Effector memory CD8-positive, alpha-beta T cell (primary cell): ENCODE results near the gene LRRC70.
"Not testable (repeated sequence)": the region's sequence is repeated elsewhere in the genome, so short reads cannot be mapped to it uniquely, and the experiment has no call there.

Experiments
- ATAC-seq: fragments of 150-1000 bp; cut with Tn5 transposase; replicated peaks from 2 replicates; pipeline ENCODE4 v1.10.0; 2021; ENCODE audit warnings: mild to moderate bottlenecking, moderate library complexity
- DNase-seq, 3 experiments: peaks; one replicate each; pipeline ENCODE4 v3.0.0; 2021
- H3K27ac Mint-ChIP-seq, 2 donors: one replicate each; pipeline ENCODE4 v1.8.0; 2022; ENCODE audit warnings: mild to moderate bottlenecking in 2 of 2, mixed read lengths in 2 of 2, moderate library complexity in 2 of 2
- H3K27me3 Mint-ChIP-seq, 2 donors: one replicate each; pipeline ENCODE4 v1.8.0; 2022; ENCODE audit warnings: mixed read lengths in 2 of 2
- H3K36me3 Mint-ChIP-seq: one replicate; pipeline ENCODE4 v1.8.0; 2022; ENCODE audit warnings: mild to moderate bottlenecking, moderate library complexity, mixed read lengths; ENCODE audit not compliant: insufficient read depth
- H3K4me1 Mint-ChIP-seq, 2 donors: one replicate each; pipeline ENCODE4 v1.8.0; 2022; ENCODE audit warnings: low read depth in 2 of 2, mixed read lengths in 2 of 2
- H3K4me3 Mint-ChIP-seq, 2 donors: one replicate each; pipeline ENCODE4 v1.8.0; 2022; ENCODE audit warnings: mild to moderate bottlenecking in 2 of 2, mixed read lengths in 2 of 2, moderate library complexity in 2 of 2
- H3K9me3 Mint-ChIP-seq, 2 donors: one replicate each; pipeline ENCODE4 v1.8.0; 2022; ENCODE audit warnings: mixed read lengths in 2 of 2

LRRC70 gene

GRCh38 chr5:62600560-62601252 lies 22.1 kb downstream of the LRRC70 start:
- H3K36me3 Mint-ChIP-seq, result peaks cover 7% of the 10 kb centered on the region
- H3K27me3 Mint-ChIP-seq, result no peaks in the 10 kb centered on the region
- H3K27ac Mint-ChIP-seq, result peak overlapping the region in 1 of 2 donors; percentile 38
- no peak for ATAC-seq
- no peaks in the 10 kb centered on the region for H3K9me3 Mint-ChIP-seq
- DNase-seq, result no peak
- peaks cover 3 to 9% of the 10 kb centered on the region in 2 donors for H3K4me1 Mint-ChIP-seq
- H3K4me3 Mint-ChIP-seq, result no peak overlapping the region

- DNase-seq, result no peak
- ATAC-seq, result no peak
- H3K27ac Mint-ChIP-seq, result no peak overlapping the region
- H3K36me3 Mint-ChIP-seq, result no peaks in the 10 kb centered on the region
- H3K9me3 Mint-ChIP-seq, result no peaks in the 10 kb centered on the region
- no peaks in the 10 kb centered on the region for H3K27me3 Mint-ChIP-seq
- H3K4me3 Mint-ChIP-seq, result no peak overlapping the region
- H3K4me1 Mint-ChIP-seq, result peaks cover 2 to 21% of the 10 kb centered on the region in 2 donors
These were observed 25.3 kb downstream of the LRRC70 start for GRCh38 chr5:62603934-62604333.

DNA sequence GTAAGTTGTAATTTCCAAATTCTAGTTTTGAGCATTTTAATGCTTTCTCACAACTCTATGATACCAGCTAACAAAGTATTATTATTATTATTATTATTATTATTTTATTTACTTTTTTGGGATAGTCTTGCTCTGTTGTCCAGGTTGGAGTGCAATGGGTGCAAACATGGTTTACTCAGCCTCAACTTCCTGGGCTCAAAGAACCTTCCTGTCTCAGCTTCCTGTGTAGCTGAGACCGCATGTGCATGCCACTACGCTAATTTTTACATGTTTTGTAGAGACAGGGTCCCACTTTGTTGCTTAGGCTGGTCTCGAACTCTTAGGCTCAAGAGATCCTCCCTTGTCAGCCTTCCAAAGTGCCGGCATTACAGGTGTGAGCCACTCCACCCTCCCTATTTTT lies 27.0 kb downstream of the LRRC70 start:
- ATAC-seq (no peak), DNase-seq (no peak)
- no peaks in the 10 kb centered on the region for H3K36me3 Mint-ChIP-seq
- H3K4me3 Mint-ChIP-seq, result no peak overlapping the region
- no peak overlapping the region for H3K27ac Mint-ChIP-seq
- no peaks in the 10 kb centered on the region for H3K9me3 Mint-ChIP-seq
- no peaks in the 10 kb centered on the region for H3K27me3 Mint-ChIP-seq
- H3K4me1 Mint-ChIP-seq, result peaks cover 2 to 22% of the 10 kb centered on the region in 2 donors

- DNase-seq, result no peak
- Mint-ChIP-seq H3K27me3 (no peaks in the 10 kb centered on the region), H3K4me3 (no peak overlapping the region), H3K4me1 (peaks cover 2 to 18% of the 10 kb centered on the region in 2 donors), H3K27ac (no peak overlapping the region), H3K9me3 (no peaks in the 10 kb centered on the region), H3K36me3 (no peaks in the 10 kb centered on the region)
- no peak for ATAC-seq
These were observed 28.3 kb downstream of the LRRC70 start for GRCh38 chr5:62606878-62607277.

GRCh38 chr5:62607615-62608014 lies 29.0 kb downstream of the LRRC70 start:
- Mint-ChIP-seq H3K27me3 (no peaks in the 10 kb centered on the region), H3K36me3 (no peaks in the 10 kb centered on the region), H3K27ac (no peak overlapping the region), H3K4me3 (no peak overlapping the region), H3K9me3 (no peaks in the 10 kb centered on the region), H3K4me1 (peaks cover 2 to 18% of the 10 kb centered on the region in 2 donors)
- DNase-seq (no peak), ATAC-seq (no peak)

DNA sequence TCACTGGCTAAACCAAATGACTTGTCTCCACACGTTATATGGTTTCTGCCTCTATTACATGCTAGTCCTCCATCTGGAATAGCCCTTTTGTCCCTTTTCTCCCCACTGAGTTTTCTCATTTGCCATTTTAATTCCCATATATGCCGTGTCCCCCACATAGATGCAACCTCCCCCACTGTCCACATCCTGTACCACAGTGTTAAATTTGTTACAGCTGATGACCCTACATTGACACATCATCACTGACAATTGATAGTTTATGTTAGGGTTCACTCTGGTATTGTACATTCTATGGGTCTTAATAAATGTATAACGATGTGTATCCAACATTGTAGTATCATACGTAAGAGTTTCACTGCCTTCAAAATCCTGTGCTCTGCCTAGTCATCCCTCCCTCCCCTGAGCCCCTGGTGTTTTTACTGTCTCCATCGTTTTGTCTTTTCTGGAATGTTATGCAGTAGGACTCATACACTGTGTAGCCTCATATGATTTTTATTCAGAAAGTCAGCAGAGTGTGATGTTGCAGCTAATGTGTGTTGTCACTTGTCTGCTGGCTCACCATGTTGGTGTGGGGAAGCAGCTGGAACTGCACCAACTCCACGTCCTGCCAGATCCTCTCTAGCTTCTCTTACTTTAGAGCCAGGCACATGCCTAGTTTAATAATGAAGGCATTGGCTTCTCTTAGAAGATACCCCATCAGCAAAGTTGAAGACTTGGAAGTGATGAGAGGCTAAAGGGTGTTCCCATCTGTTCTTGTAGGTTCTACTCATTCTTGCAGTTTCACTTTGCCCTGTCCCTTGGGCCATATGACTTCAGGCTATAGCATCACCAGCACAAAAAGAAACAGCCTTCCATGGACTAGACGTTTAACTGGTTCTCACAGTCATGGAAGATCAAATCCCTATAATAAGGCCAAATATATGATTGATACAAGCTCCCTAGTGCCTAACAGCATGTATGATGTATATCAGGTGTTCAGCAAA lies 30.2 kb downstream of the LRRC70 start:
- ATAC-seq (no peak), DNase-seq (no peak)
- Mint-ChIP-seq H3K27me3 (no peaks in the 10 kb centered on the region), H3K4me1 (peaks cover 2 to 18% of the 10 kb centered on the region in 2 donors), H3K4me3 (no peak overlapping the region), H3K36me3 (no peaks in the 10 kb centered on the region), H3K27ac (no peak overlapping the region), H3K9me3 (no peaks in the 10 kb centered on the region)

GRCh38 chr5:62614355-62614754 lies 35.7 kb downstream of the LRRC70 start:
- Mint-ChIP-seq H3K36me3 (no peaks in the 10 kb centered on the region), H3K27me3 (no peaks in the 10 kb centered on the region), H3K4me3 (no peak overlapping the region), H3K4me1 (no peaks in the 10 kb centered on the region), H3K9me3 (no peaks in the 10 kb centered on the region), H3K27ac (no peak overlapping the region)
- no peak for ATAC-seq
- DNase-seq, result no peak

GRCh38 chr5:62616615-62617277 lies 38.1 kb downstream of the LRRC70 start:
- no peak for DNase-seq
- Mint-ChIP-seq H3K9me3 (no peaks in the 10 kb centered on the region), H3K4me3 (no peak overlapping the region), H3K27ac (no peak overlapping the region), H3K36me3 (no peaks in the 10 kb centered on the region), H3K27me3 (no peaks in the 10 kb centered on the region), H3K4me1 (no peaks in the 10 kb centered on the region)
- ATAC-seq, result no peak

DNA sequence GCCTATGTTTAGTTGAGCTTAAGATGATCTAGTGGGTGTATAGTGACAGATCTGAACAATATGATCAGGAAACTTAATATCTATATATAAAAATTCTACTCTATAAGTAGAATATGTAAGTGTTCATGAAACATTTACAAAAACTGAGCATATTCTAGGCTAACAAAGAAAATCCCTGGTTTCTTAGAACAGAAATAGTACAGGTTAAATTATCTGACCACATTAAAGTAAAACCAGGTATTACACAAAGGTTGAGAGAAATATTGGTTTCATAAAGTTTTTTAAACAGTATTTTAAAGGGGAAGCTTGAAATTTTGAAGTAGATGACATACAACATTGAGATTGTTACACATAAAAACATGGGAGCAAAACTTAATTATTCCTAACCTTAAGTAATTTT lies 39.3 kb downstream of the LRRC70 start:
- Mint-ChIP-seq H3K27me3 (no peaks in the 10 kb centered on the region), H3K4me3 (no peak overlapping the region), H3K27ac (peak overlapping the region in 1 of 2 donors; percentile 16), H3K4me1 (no peaks in the 10 kb centered on the region), H3K9me3 (no peaks in the 10 kb centered on the region), H3K36me3 (no peaks in the 10 kb centered on the region)
- ATAC-seq, result no peak
- no peak for DNase-seq

- Mint-ChIP-seq H3K36me3 (peaks cover 3% of the 10 kb centered on the region), H3K27me3 (no peaks in the 10 kb centered on the region), H3K27ac (no peak overlapping the region), H3K4me1 (no peaks in the 10 kb centered on the region), H3K4me3 (no peak overlapping the region), H3K9me3 (no peaks in the 10 kb centered on the region)
- ATAC-seq (no peak), DNase-seq (no peak)
These were observed 42.1 kb downstream of the LRRC70 start for GRCh38 chr5:62620761-62621160.

- Mint-ChIP-seq H3K27ac (no peak overlapping the region), H3K4me1 (no peaks in the 10 kb centered on the region), H3K36me3 (peaks cover 3% of the 10 kb centered on the region), H3K9me3 (no peaks in the 10 kb centered on the region), H3K4me3 (no peak overlapping the region), H3K27me3 (no peaks in the 10 kb centered on the region)
- no peak for DNase-seq
- no peak for ATAC-seq
These were observed 42.7 kb downstream of the LRRC70 start for GRCh38 chr5:62621280-62621679.

GRCh38 chr5:62623271-62623670 lies 44.7 kb downstream of the LRRC70 start:
- Mint-ChIP-seq H3K27ac (no peak overlapping the region), H3K36me3 (peaks cover 3% of the 10 kb centered on the region), H3K4me3 (no peak overlapping the region), H3K4me1 (no peaks in the 10 kb centered on the region), H3K9me3 (no peaks in the 10 kb centered on the region), H3K27me3 (no peaks in the 10 kb centered on the region)
- DNase-seq, result no peak
- ATAC-seq, result no peak

DNA sequence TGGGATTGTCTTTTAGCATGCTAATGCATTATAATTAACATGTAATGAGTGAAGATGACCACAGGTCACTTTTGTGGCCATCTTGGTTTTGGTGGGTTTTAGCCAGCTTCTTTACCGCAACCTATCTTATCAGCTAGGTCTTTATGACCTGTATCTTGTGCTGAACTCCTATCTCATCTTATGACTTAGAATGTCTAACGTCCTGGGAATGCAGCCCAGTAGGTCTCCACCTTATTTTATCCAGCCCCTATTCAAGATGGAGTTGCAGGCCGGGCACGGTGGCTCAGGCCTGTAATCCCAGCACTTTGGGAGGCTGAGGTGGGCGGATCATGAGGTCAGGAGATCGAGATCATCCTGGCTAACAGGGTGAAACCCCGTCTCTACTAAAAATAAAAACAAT lies 45.8 kb downstream of the LRRC70 start:
- DNase-seq, H3K27me3 Mint-ChIP-seq, ATAC-seq, H3K9me3 Mint-ChIP-seq, H3K36me3 Mint-ChIP-seq, H3K4me1 Mint-ChIP-seq, H3K4me3 Mint-ChIP-seq: not testable (repeated sequence)
- peak overlapping the region in 1 of 2 donors; percentile 23 for H3K27ac Mint-ChIP-seq
